ENCODE data around the gene MRPS24. TPM values are rescaled to one million over a fixed set of nuclear protein-coding genes. Genes with fewer than 3 reads are reported as not detected.

Gene MRPS24
- total and polyA plus RNA-seq, 2 donors (not counting 3 experiments of a cell fraction or from before 2014, with no cell fraction given): 105 to 279 TPM

GRCh38 chr7:43844257-43844656 is 25.1 kb downstream of the MRPS24 start:
- POLR2A ChIA-PET: interaction anchor here (0.5 kb wide), 1 partner anchor 25 kb away, joined by 3 read pairs; the partner anchor contains the start of gene MRPS24
- CTCF ChIA-PET: interaction anchor here (1.3 to 1.5 kb wide), 2 partner anchors 15 to 261 kb away, joined by 3 read pairs; partner anchors contain the start of gene STK17A
- no TSS peak for BruUV-seq (replicated peaks)
- no peak overlapping the region for H3K4me2 ChIP-seq (ENCODE audit: insufficient read depth, low read length)
- no peaks in the 10 kb centered on the region for H3K4me1 ChIP-seq (ENCODE audit: control insufficient read depth, extremely low read depth, insufficient read depth, low read length)
- no peaks in the 10 kb centered on the region for H4K20me1 ChIP-seq (replicated peaks; ENCODE audit: control insufficient read depth, extremely low read depth, insufficient read depth, low read length)
- no peak overlapping the region for H2AFZ ChIP-seq (ENCODE audit: low read depth, low read length)
- dilution Hi-C loops (cut with MboI; ENCODE audit: extremely low pct_ligation_motif_present, low sequenced_read_pairs) (no loop called here), intact Hi-C loops (cut with micrococcal nuclease) (no loop called here)
- peaks cover 5% of the 10 kb centered on the region in 2 experiments for H3K27me3 ChIP-seq (ENCODE audit: control insufficient read depth in 2 of 2, insufficient read depth in 2 of 2, low read length in 2 of 2)
- no peaks in the 10 kb centered on the region for H3K9me1 ChIP-seq (replicated peaks; ENCODE audit: control insufficient read depth, extremely low read depth, insufficient read depth, low read length)
- no peaks in the 10 kb centered on the region for H3K79me2 ChIP-seq (ENCODE audit: control insufficient read depth, insufficient read depth, low read length)
- TF ChIP-seq, protein P1, sequence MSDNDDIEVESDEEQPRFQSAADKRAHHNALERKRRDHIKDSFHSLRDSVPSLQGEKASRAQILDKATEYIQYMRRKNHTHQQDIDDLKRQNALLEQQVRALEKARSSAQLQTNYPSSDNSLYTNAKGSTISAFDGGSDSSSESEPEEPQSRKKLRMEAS (IDR thresholded peaks at IDR 0.05; ENCODE audit: insufficient read depth, insufficient read length): no peak
- TF ChIP-seq JUN (IDR thresholded peaks at IDR 0.05; ENCODE audit: borderline replicate concordance, insufficient read depth, insufficient read length, low read depth): no peak
- TF ChIP-seq EZH2 (IDR thresholded peaks at IDR 0.05; ENCODE audit: borderline replicate concordance, low read depth, low read length, severe bottlenecking): no peak
- TF ChIP-seq GATA2 (IDR thresholded peaks at IDR 0.05; ENCODE audit: insufficient read depth, insufficient read length, low read depth, low read length): no peak
- no peak for TF ChIP-seq POLR2AphosphoS5 (IDR thresholded peaks at IDR 0.05; ENCODE audit: insufficient read depth, low read depth, low read length)
- TF ChIP-seq CTCF (IDR thresholded peaks at IDR 0.05; ENCODE audit: extremely low read depth in 1 of 2, insufficient read depth in 1 of 2, low read depth in 1 of 2, low read length in 2 of 2): no peak
- TF ChIP-seq FOS (IDR thresholded peaks at IDR 0.05; ENCODE audit: borderline replicate concordance, insufficient read depth, low read length): no peak
- no peak for TF ChIP-seq MYC (IDR thresholded peaks at IDR 0.05; ENCODE audit: low read depth, low read length)
- no peak for TF ChIP-seq POLR2A (IDR thresholded peaks at IDR 0.05; ENCODE audit: low read depth, low read length)
- no peaks in the 10 kb centered on the region for H3K36me3 ChIP-seq (ENCODE audit: control insufficient read depth in 2 of 2, extremely low read depth in 1 of 2, insufficient read depth in 2 of 2, low read length in 2 of 2)
- FAIRE-seq: no peak
- H3K4me3 ChIP-seq (replicated peaks in 1 of 3; ENCODE audit: insufficient read depth in 1 of 3, low read depth in 1 of 3, low read length in 3 of 3): no peak overlapping the region
- H3K27ac ChIP-seq (ENCODE audit: insufficient read depth, low read depth, low read length): no peak overlapping the region
- H3K9ac ChIP-seq (replicated peaks; ENCODE audit: extremely low read depth, insufficient read depth, low read length): no peak overlapping the region
- H3K9me3 ChIP-seq (replicated peaks; ENCODE audit: control insufficient read depth, insufficient read depth, low read length): no peaks in the 10 kb centered on the region
- no peak for DNase-seq (ENCODE audit: low read depth, low spot score)
